Astrocyte (in vitro differentiated cells and primary cell): ENCODE data around the gene TAGAP.

Experiments used
- EZH2 ChIP-seq: IDR thresholded peaks from 2 replicates; pipeline ENCODE4 v1.6.1; 2012; ENCODE audit warnings: mild to moderate bottlenecking, low read length, inconsistent platforms; ENCODE audit not compliant: insufficient read depth
- TF ChIP-seq, protein P1 (sequence below): IDR thresholded peaks from 2 replicates; pipeline ENCODE4 v1.5.1; 2011; ENCODE audit warnings: low read depth, mild to moderate bottlenecking, inconsistent platforms, low read length, moderate library complexity; ENCODE audit not compliant: insufficient read depth

GRCh38 chr6:159052720-159053119 is 7.9 kb upstream of the TAGAP start:
- TF ChIP-seq, protein P1, sequence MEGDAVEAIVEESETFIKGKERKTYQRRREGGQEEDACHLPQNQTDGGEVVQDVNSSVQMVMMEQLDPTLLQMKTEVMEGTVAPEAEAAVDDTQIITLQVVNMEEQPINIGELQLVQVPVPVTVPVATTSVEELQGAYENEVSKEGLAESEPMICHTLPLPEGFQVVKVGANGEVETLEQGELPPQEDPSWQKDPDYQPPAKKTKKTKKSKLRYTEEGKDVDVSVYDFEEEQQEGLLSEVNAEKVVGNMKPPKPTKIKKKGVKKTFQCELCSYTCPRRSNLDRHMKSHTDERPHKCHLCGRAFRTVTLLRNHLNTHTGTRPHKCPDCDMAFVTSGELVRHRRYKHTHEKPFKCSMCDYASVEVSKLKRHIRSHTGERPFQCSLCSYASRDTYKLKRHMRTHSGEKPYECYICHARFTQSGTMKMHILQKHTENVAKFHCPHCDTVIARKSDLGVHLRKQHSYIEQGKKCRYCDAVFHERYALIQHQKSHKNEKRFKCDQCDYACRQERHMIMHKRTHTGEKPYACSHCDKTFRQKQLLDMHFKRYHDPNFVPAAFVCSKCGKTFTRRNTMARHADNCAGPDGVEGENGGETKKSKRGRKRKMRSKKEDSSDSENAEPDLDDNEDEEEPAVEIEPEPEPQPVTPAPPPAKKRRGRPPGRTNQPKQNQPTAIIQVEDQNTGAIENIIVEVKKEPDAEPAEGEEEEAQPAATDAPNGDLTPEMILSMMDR: no peak
- no peak for TF ChIP-seq EZH2
